HG02884 (cell line): Measurements from ENCODE around the gene CHST5.
A peak's percentile ranks its signal among the peaks of the same experiment; 100 is the strongest.
"Not testable (repeated sequence)": the region's sequence is repeated elsewhere in the genome, so short reads cannot be mapped to it uniquely, and the experiment has no call there.

Experiments used
- ATAC-seq: cut with Tn5 transposase; IDR thresholded peaks from one replicate; pipeline ENCODE4 v1.9.1; 2021; ENCODE audit warnings: mild to moderate bottlenecking, moderate library complexity; ENCODE audit not compliant: unreplicated experiment

The CHST5 gene

DNA sequence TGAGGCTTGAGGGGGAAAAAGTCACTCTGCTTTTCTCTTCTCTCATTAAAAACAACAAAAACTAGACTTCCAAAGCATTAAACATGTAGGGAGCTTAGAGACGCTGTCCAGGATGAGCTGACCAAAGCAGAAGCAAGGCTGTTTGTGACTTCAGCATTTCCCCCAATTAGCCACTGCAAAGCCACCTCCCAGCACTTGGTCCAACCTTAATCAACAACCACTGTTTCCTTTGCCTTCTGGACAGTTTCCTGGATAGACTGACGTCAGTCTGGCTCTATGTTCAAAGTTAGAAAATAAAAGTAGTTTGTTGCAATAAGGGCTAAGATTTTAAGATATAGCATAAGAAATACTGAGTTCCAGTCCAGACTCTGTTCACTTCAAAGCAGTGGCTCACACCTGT lies 17.0 kb upstream of the CHST5 start:
- no peak for ATAC-seq

DNA sequence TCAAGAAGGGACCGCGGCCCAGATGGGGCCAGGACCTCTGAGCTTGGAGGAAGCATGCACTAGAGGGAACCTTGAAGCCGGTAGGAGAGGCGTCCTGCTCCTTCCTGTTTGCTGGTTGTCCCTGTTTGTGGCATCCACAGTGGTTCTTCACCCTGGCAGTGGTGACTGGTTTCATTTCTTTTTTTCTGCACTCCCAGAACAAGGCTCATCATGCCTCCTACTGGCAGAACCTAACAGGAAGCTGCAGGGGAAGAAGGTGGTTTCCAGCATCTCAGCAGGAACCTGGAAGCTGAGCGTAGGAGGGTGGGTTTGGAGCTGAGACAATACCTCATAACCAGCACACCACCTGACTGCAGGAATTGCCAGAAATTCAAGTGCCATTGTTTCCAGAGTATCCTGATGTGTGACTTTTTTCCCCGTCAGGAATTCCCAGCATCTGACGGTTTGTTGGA lies 14.3 kb upstream of the CHST5 start:
- peak; percentile 71 for ATAC-seq

DNA sequence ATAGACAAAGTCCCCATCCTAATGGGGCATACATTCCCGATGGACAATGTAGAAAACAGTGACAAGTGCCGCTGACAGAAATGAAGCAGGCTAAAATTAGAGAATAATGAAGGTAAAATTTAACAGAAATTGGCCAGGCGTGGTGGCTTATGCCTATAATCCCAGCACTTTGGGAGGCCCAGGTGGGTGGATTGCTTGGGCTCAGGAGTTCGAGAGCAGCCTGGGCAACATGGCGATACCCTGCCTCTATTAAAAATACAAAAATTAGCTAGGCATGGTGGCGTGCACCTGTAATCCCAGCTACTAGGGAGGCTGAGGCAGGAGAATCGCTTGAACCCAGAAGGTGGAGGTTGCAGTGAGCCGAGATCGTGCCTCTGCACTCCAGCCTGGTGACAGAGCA lies 12.5 kb upstream of the CHST5 start:
- ATAC-seq = not testable (repeated sequence)

DNA sequence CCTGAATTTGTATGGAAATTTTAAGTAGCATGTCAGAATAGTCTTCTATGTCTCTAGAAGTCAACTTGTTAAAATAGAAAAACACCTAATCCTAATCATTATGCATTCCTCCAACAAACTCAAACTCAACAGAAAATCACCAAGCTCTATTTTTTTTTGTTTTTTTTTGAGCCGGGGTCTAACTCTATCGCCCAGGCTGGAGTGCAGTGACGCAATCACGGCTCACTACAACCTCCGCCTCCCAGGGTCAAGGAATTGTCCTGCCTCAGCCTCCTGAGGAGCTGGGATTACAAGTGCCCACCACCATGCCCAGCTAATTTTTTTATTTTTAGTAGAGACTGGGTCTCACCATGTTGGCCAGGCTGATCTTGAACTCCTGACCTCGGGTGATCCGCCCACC lies 10.4 kb upstream of the CHST5 start:
- no peak for ATAC-seq

GRCh38 chr16:75545879-75546278 lies 10.0 kb upstream of the CHST5 start:
- not testable (repeated sequence) for ATAC-seq

DNA sequence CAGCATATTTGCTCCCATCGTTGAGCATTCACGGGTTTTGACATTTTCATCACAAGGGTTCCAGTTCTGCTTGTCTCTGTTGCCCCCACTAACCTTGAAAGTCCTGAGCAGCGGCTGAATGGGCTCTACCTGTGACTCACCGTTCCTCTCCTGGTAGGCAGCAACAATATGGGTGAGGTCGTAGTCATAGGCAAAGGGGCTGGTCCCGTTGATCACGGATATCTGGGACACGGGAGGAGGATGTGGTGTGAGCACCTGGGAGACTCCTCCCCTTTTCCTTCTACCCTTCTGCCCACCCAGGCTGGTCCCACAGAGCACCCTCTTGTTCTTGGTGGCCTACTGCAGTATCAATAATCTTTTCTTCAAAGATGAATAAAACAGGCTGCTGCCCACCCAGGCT lies 6.6 kb upstream of the CHST5 start:
- ATAC-seq = not testable (repeated sequence)

DNA sequence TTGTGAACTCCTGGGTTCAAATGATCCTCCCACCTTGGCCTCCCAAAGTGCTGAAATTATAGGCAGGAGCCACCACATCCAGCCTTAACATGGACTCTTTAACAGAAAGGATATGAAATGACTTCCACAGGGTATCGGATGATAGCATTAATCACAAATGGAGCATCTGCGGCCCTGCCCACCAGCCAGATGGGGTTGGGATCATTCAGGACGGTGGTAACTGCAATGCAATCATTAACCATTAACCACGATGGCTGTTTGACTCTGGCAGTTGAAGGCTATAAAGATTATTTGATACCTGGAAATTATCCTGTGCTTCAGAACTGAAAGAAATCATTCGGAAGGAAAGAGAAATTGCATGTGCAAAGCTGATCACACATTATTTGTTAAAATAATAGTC lies 5.3 kb upstream of the CHST5 start:
- ATAC-seq = no peak

DNA sequence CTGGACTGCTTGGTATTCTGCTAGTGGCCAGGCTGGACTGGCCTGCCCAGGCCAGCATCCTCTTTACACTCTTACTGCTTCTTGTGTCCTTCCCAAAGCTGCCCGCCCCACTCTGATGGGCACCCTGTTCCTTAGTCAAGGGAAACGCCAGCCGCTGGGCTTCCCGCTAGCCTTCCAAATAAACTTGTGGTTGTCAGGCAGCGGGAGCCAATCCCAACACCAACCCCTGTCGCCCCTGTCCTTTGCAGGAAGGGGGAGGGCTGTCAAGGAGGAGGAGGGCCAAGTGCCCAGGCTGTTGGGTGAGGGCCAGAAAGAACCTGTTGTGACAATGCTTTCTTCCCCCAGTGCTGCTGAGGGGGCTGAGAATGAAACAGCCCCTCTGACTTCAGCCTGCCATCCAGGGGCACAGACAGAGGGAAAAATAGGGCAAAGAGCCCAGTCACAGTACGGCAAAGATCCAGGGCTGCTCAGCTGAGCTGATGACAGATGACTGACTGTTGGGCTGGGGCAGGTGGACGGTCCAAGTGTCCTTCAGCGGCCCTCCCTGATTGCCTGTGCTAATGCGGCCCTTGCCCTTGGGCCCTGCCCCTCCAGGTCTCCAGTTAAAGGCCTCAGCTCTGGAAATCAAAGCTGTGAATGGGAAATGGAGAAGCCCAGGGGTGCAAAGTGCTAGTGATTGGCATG lies 3.1 kb upstream of the CHST5 start:
- not testable (repeated sequence) for ATAC-seq

DNA sequence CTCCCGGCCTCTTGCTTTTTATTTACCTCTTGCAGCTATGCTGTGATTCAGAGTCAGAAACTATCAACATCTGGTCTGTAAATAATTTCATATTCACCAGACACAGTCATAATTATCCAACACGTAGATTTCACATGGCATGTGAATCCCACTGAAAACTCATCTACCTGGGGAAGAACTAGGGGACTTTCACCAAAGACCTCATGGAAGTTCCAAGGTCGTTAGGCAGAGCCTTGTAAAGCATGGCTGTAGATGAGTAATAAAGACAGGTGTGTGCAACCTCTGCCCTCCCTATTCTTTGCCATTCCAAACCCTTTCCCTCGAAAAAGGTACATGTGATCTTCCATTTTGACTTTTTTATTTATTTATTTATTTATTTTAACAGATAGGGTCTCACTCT lies 1.9 kb upstream of the CHST5 start:
- ATAC-seq = no peak

DNA sequence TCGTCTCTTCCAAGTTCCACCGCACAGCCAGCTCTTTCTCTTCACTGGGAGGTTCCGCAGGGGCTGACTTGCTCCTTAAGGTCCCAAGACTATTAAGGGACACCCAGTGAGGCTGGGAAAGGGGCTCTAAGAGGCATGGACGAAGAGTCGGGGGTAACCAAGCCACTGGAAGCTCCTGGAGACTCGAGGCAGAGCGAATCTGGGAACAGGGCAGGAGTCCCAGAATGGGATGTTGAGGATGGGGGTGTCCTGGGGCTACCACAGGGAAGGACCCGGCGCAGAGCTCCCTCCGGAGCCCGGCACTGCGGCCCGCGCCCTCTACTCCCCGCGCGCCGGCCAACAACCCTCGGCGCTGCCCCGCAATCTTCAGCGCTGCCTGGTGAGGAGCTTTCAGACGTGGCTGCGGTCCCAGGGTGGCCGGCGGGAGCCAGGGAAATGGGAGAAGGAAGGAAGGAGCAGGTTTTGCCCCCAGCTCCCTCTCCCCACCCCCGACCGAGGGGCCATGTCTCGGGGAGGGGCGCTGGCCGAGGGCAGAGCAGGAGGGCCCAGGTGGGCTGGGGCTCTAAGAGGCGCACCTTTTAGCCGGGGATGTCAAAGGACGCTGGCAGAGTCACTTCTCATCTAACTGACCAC lies 581 bp downstream of the CHST5 start:
- no peak for ATAC-seq

DNA sequence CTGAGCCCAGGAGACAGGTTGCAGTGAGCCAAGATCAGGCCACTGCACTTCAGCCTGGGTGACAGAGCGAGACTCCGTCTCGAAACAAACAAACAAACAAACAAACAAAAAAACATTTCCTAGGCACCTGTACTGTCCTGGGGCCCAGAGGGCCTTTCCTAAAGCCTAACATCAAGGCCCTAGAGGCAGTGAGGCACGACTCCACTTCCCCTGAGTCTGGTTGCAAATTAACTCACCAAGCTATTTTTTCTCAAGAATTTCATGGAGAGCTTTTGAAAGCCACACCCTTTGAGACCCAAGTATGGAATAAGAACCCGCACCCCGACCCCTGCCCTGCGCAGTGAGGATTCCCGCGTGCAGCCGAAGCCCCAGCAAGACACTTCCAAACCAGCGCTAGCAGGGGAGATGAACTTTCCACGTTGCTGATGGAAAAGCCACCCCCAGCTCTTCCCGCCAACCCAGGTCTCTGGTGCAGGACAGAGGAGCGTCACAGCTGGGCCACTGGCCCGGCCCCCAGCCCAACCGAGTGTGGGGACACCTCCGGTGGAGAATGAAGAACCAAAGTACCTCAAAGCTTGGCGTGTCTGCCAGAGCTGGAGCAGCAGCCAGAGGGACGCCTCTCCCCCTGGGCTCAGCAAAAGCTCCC lies 1.2 kb downstream of the CHST5 start:
- no peak for ATAC-seq

GRCh38 chr16:75532791-75533190 lies 3.1 kb downstream of the CHST5 start:
- ATAC-seq = no peak

- ATAC-seq = no peak
These were observed 3.7 kb downstream of the CHST5 start for GRCh38 chr16:75532142-75532765.

GRCh38 chr16:75529959-75530358 lies 5.9 kb downstream of the CHST5 start:
- ATAC-seq = no peak

DNA sequence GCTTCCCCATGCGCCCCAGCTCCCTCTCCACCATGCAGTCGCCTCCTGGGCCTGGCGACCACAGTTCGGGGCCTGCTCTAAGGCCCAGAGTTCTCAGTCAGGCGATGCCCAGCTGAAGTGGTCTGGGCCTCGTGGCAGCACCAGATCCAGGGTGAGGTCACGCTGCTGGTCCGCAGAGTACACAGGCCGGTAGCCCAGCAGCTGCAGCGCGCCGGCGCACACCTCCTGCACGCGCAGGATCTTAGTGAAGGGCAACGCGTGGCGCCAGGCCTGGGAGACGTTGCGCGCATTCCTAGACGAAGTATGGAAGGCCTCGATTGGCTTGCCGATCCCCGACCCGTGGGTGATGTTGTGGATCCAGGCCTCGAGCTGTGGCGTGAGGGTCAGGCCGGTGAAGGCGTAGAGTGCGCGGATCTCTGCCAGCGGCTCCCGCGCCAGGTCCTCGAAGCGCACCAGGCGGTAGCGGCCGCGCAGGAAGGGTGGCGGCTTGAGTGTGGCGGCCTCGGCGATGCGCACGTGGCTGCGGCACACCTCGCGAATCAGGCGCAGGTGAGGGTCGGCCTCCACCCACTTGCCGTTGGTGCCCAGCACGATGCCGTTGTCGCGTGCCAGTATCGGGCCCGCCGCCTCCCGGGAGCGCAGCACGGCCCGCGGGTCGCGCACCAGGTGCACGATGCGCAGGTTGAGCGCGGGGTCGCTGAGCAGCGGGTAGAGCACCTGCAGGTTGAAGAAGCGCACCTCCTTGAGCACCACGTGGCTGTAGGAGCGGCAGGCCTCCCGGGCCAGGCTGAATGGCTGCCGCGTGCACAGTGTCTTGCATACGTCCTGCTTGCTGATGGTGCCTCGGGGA lies 6.6 kb downstream of the CHST5 start:
- ATAC-seq = no peak

DNA sequence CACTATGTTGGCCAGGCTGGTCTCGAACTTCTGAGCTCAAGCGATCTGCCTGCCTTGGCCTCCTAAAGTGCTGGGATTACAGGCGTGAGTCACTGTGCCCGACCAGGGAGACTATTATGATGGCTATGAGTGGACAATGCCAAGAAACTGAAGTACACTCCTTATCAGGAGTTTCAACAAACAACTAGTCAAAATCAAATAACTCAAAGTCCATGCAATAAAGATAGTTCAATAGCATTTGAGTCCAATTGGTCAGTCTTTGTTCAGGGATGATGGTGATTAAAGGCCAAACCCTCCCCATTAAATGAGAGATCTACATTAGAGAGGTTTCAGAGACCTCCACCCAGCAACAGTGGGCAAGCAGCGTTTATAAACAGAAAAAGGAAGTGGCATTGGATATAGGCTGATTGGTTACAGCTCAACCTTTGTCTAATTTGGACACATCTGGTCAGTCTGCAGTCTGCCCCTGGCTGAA lies 8.0 kb downstream of the CHST5 start:
- no peak for ATAC-seq

DNA sequence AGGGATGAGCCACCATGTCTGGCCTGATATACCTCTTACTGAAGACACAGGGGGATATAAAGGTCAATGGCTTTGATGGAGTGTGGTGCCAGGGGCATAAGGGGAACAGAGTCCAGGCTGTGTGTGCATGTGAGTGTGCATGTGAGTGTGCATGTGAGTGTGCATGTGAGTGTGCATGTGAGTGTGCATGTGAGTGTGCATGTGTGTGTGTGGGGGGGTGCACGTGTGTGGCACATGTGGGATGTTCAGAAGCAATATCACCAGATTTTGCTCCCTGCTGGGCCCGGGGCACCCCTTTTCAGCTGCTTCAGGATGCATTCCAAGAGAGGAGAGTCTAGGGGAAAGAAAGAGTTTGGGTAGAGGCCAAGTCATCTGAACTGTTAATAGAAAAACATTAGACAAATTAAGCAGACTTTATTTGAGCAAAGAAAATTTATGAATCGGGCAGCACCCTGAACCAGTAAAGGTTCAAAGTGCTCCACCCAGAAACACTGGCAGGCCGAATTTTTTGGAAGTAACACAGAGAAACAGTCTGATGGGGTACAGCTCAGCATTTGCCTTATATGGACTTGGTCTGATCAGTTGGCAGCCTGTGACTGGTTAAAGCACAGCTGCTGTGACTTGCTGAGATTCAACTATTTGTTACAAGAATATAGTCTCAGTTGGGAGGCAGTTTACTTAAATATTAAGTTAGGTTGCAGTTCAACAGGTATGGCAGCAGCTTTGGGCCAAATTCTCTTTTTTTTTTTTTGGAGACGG lies 9.7 kb downstream of the CHST5 start:
- ATAC-seq = no peak

DNA sequence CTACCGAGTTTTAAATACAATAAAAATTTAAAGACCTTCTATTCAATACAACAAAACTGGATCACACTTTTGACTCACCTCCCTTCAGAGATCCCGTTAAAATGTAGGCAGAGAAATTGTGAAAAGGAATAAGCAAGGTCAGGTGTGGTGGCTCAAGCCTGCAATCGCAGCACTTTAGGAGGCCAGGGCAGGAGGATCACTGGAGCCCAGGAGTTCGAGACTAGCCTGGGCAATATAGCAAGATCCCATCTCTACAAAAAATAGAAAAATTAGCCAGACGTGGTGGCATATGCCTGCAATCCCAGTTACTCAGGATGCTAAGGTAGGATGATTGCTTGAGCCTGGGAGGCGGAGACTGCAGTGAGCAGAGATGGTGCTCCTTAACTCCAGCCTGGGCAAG lies 16.7 kb downstream of the CHST5 start:
- no peak for ATAC-seq

DNA sequence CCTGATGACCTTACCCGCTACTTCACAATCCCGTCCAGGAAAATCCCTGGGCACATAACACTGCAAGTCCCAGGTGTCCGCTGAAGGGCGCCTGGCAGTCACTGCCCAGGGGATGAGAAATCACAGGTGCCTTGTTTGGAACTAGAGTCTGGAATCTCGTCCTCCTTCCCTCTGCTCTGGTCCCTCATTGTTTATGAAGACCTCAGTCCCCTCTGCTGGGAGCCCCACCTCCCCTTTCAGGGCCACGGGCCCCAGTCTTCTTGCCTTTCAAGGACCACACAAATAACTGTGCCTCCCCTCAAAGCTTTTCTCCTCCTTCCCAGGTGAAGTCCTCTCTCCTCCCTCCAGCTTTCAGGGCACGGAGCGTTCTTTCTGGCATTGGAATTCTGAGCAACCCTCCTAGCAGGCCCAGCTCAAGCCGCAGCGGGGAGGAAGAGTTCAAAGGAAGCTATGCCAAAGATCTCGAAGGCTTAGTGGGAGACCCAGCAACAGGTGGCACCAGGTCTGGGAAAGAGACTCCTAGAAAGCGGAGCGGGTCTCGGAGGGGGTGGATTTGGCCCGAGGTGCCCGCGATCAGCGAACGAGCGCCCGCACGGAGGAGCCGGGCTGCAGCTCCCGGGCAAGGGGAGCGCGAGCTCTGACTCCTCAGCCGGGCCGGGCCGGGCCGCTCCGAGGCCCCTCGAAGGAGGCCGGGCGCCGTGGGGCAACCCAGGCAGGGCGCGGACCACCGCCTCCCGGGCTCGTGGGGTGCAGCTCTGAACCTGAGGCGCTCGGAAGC lies 19.5 kb downstream of the CHST5 start:
- peak; percentile 17 for ATAC-seq
